OCI-LY3 (cell line): ENCODE measurements around the gene AASDH.
A peak's percentile ranks its signal among the peaks of the same experiment; 100 is the strongest.

Source experiments
- H2AFZ ChIP-seq: fragments of 200-600, 300-600 bp; shearing (Covaris generic); 2 replicates; pipeline ENCODE4 v1.6.0; 2014; ENCODE audit warnings: antibody characterized with exemption, low read depth, low read length
- H3K27ac ChIP-seq: fragments of 200-600, 300-600 bp; sonication (generic); 2 replicates; pipeline ENCODE4 v1.5.1; 2014; ENCODE audit warnings: mild to moderate bottlenecking, low read length, moderate library complexity, mixed read lengths
- H3K27me3 ChIP-seq: fragments of 200-600, 300-600 bp; sonication (generic); 2 replicates; pipeline ENCODE4 v1.6.1; 2014; ENCODE audit warnings: low read depth, low read length, mixed read lengths
- H3K36me3 ChIP-seq: fragments of 200-600, 300-600 bp; sonication (generic); replicated peaks from 2 replicates; pipeline ENCODE3; 2014; ENCODE audit warnings: low read depth, low read length, mixed read lengths
- H3K4me1 ChIP-seq: fragments of 300-600, 200-600 bp; sonication (generic); 2 replicates; pipeline ENCODE4 v1.6.1; 2014; ENCODE audit warnings: low read length, mixed read lengths
- H3K4me2 ChIP-seq: fragments of 200-600, 300-600 bp; sonication (generic); 2 replicates; pipeline ENCODE4 v1.6.1; 2014; ENCODE audit warnings: low read length, mixed read lengths
- H3K4me3 ChIP-seq: fragments of 300-600, 200-600 bp; sonication (generic); 2 replicates; pipeline ENCODE4 v1.5.1; 2014; ENCODE audit warnings: antibody characterized with exemption, mild to moderate bottlenecking, low read length, moderate library complexity
- H3K79me2 ChIP-seq: fragments of 300-600, 200-600 bp; shearing (Covaris generic); 2 replicates; pipeline ENCODE4 v1.6.1; 2014; ENCODE audit warnings: mild to moderate bottlenecking, low read length, mixed read lengths
- H3K9ac ChIP-seq: fragments of 300-600, 200-600 bp; shearing (Covaris generic); 2 replicates; pipeline ENCODE4 v1.6.0; 2014; ENCODE audit warnings: mild to moderate bottlenecking, low read length, moderate library complexity
- H3K9me3 ChIP-seq: fragments of 200-600, 300-600 bp; shearing (Covaris generic); 2 replicates; pipeline ENCODE4 v1.6.1; 2014; ENCODE audit warnings: low read length, mixed read lengths; ENCODE audit not compliant: insufficient read depth
- H4K20me1 ChIP-seq: fragments of 200-600, 300-600 bp; sonication (generic); 2 replicates; pipeline ENCODE4 v1.6.1; 2016; ENCODE audit warnings: low read length, mixed read lengths; ENCODE audit not compliant: insufficient read depth
- CTCF ChIP-seq: fragments of 200-600, 300-600 bp; sonication (generic); IDR thresholded peaks from 2 replicates; pipeline ENCODE4 v1.5.1; 2014; ENCODE audit warnings: antibody characterized with exemption, low read length, low read depth
- EZH2phosphoT487 ChIP-seq: fragments of 200-600 bp; shearing (Covaris generic); IDR thresholded peaks from 2 replicates; pipeline ENCODE4 v1.6.1; 2018; ENCODE audit warnings: antibody characterized with exemption, mixed run types, low read depth

AASDH gene

GRCh38 chr4:56433280-56433679, 46.0 kb upstream of the AASDH start:
- peak overlapping the region; percentile 99; the same call in 1 of the 2 replicates for H3K9ac ChIP-seq
- H3K9me3 ChIP-seq: no peaks in the 10 kb centered on the region
- peaks cover 6% of the 10 kb centered on the region for H3K36me3 ChIP-seq
- H3K27ac ChIP-seq: no peak overlapping the region
- peaks cover 41% of the 10 kb centered on the region for H4K20me1 ChIP-seq
- H3K27me3 ChIP-seq: no peaks in the 10 kb centered on the region
- H3K4me2 ChIP-seq: peak overlapping the region; percentile 86
- peaks cover 94% of the 10 kb centered on the region for H3K79me2 ChIP-seq
- H3K4me1 ChIP-seq: peaks cover 9% of the 10 kb centered on the region; the same call in 1 of the 2 replicates
- TF ChIP-seq EZH2phosphoT487 (no peak), CTCF (no peak)
- H2AFZ ChIP-seq: no peak overlapping the region
- peak overlapping the region; percentile 95 for H3K4me3 ChIP-seq

GRCh38 chr4:56430203-56430602, 42.9 kb upstream of the AASDH start:
- Histone ChIP-seq H2AFZ (no peak overlapping the region), H3K27ac (no peak overlapping the region), H4K20me1 (peaks cover 61% of the 10 kb centered on the region), H3K9me3 (no peaks in the 10 kb centered on the region), H3K4me1 (peaks cover 9% of the 10 kb centered on the region), H3K79me2 (peaks cover 100% of the 10 kb centered on the region), H3K9ac (no peak overlapping the region), H3K4me3 (no peak overlapping the region), H3K27me3 (no peaks in the 10 kb centered on the region), H3K36me3 (peaks cover 14% of the 10 kb centered on the region), H3K4me2 (no peak overlapping the region)
- TF ChIP-seq CTCF (no peak), EZH2phosphoT487 (no peak)

GRCh38 chr4:56427179-56427578, 39.9 kb upstream of the AASDH start:
- no peak overlapping the region for H2AFZ ChIP-seq
- no peak overlapping the region for H3K27ac ChIP-seq
- H3K4me3 ChIP-seq: no peak overlapping the region
- no peak for TF ChIP-seq CTCF
- TF ChIP-seq EZH2phosphoT487: no peak
- H3K9me3 ChIP-seq: no peaks in the 10 kb centered on the region
- no peak overlapping the region for H3K9ac ChIP-seq
- H3K4me1 ChIP-seq: peaks cover 3% of the 10 kb centered on the region; the same call in 1 of the 2 replicates
- H4K20me1 ChIP-seq: peaks cover 80% of the 10 kb centered on the region
- peaks cover 14% of the 10 kb centered on the region for H3K36me3 ChIP-seq
- H3K27me3 ChIP-seq: no peaks in the 10 kb centered on the region
- peaks cover 100% of the 10 kb centered on the region for H3K79me2 ChIP-seq
- no peak overlapping the region for H3K4me2 ChIP-seq

GRCh38 chr4:56426273-56426672, 39.0 kb upstream of the AASDH start:
- H3K9ac ChIP-seq: no peak overlapping the region
- H3K4me3 ChIP-seq: no peak overlapping the region
- H3K4me1 ChIP-seq: no peaks in the 10 kb centered on the region; the same call in 1 of the 2 replicates
- peaks cover 14% of the 10 kb centered on the region for H3K36me3 ChIP-seq
- peaks cover 100% of the 10 kb centered on the region for H3K79me2 ChIP-seq
- no peak overlapping the region for H2AFZ ChIP-seq
- no peaks in the 10 kb centered on the region for H3K9me3 ChIP-seq
- H3K27ac ChIP-seq: no peak overlapping the region
- H3K27me3 ChIP-seq: no peaks in the 10 kb centered on the region
- no peak overlapping the region for H3K4me2 ChIP-seq
- peaks cover 76% of the 10 kb centered on the region for H4K20me1 ChIP-seq
- TF ChIP-seq EZH2phosphoT487: no peak

GRCh38 chr4:56425518-56425917, 38.2 kb upstream of the AASDH start:
- TF ChIP-seq EZH2phosphoT487: no peak
- TF ChIP-seq CTCF: no peak

More at GRCh38 chr4:56425518-56425917, 38.2 kb upstream of the AASDH start:
- H3K4me1 ChIP-seq: peaks cover 5% of the 10 kb centered on the region; the same call in 1 of the 2 replicates
- no peaks in the 10 kb centered on the region for H3K27me3 ChIP-seq
- H3K79me2 ChIP-seq: peaks cover 100% of the 10 kb centered on the region
- H3K9ac ChIP-seq: no peak overlapping the region
- no peak overlapping the region for H3K4me2 ChIP-seq
- H3K36me3 ChIP-seq: peaks cover 17% of the 10 kb centered on the region
- no peak overlapping the region for H3K4me3 ChIP-seq
- peaks cover 76% of the 10 kb centered on the region for H4K20me1 ChIP-seq
- no peak overlapping the region for H3K27ac ChIP-seq
- no peak overlapping the region for H2AFZ ChIP-seq
- no peaks in the 10 kb centered on the region for H3K9me3 ChIP-seq
